IMR-90 (cell line): ENCODE results near the gene BRAP. TPM values are rescaled to one million over a fixed set of nuclear protein-coding genes. Genes with fewer than 3 reads are reported as not detected.

Experiments used
- ATAC-seq: fragments of 200-7000 bp; cut with Tn5 transposase; 2 replicates; pipeline ENCODE4 v1.9.1; 2020; ENCODE audit warnings: low read depth, mild to moderate bottlenecking, moderate library complexity
- BruUV-seq: library from RNA; stranded (reverse); fragments of 400-500 nt; replicated peaks from 2 replicates; lab custom pipeline; 2021; lab: Mats Ljungman, UMichigan
- CTCF ChIA-PET: fragments of 300-600 bp; formaldehyde crosslinking; extraction: SDS; loops from one replicate; lab custom pipeline; 2021; ENCODE audit warnings: antibody characterized with exemption; lab: Yijun Ruan, JAX
- POLR2A ChIA-PET: fragments of 300-600 bp; sonication (Branson Sonifier 250); formaldehyde crosslinking; loops from one replicate; lab custom pipeline; 2022; ENCODE audit warnings: antibody characterized with exemption; ENCODE audit not compliant: unreplicated experiment; lab: Charles Lee
- DNase-seq: peaks from one replicate; pipeline ENCODE4 v3.0.0; 2013
- H2AFZ ChIP-seq: replicated peaks from 2 replicates; pipeline ENCODE3; 2013; ENCODE audit warnings: low read length, mild to moderate bottlenecking; ENCODE audit not compliant: poor library complexity
- H2AK5ac ChIP-seq: 2 replicates; pipeline ENCODE4 v1.6.1; 2013; ENCODE audit warnings: low read depth, low read length, inconsistent platforms
- H2AK9ac ChIP-seq: replicated peaks from 2 replicates; pipeline ENCODE3; 2013; ENCODE audit warnings: mild to moderate bottlenecking, low read depth, low read length, moderate library complexity; ENCODE audit not compliant: poor library complexity
- H2BK120ac ChIP-seq: 2 replicates; pipeline ENCODE4 v1.6.1; 2013; ENCODE audit warnings: low read depth, low read length, inconsistent platforms
- H2BK15ac ChIP-seq: 3 replicates; pipeline ENCODE4 v1.6.1; 2013; ENCODE audit warnings: low read depth, low read length, inconsistent platforms
- H2BK20ac ChIP-seq: 2 replicates; pipeline ENCODE4 v1.6.1; 2013; ENCODE audit warnings: low read depth, mild to moderate bottlenecking, inconsistent platforms, low read length, moderate library complexity
- H2BK5ac ChIP-seq: 2 replicates; pipeline ENCODE4 v1.6.1; 2013; ENCODE audit warnings: mild to moderate bottlenecking, low read depth, low read length, inconsistent platforms; ENCODE audit not compliant: poor library complexity, severe bottlenecking
- H3K14ac ChIP-seq: replicated peaks from 2 replicates; pipeline ENCODE4 v1.6.1; 2013; ENCODE audit warnings: low read depth, low read length, inconsistent platforms
- H3K18ac ChIP-seq: 2 replicates; pipeline ENCODE4 v1.6.1; 2013; ENCODE audit warnings: low read depth, low read length, control low read depth
- H3K23ac ChIP-seq: 2 replicates; pipeline ENCODE4 v1.6.1; 2013; ENCODE audit warnings: low read depth, low read length, inconsistent platforms
- H3K27ac ChIP-seq: 2 replicates; pipeline ENCODE4 v1.5.1; 2013; ENCODE audit warnings: mild to moderate bottlenecking, control low read depth, low read length; ENCODE audit not compliant: insufficient read depth
- H3K27me3 ChIP-seq: 2 replicates; pipeline ENCODE4 v1.6.1; 2013; ENCODE audit warnings: low read length; ENCODE audit not compliant: control insufficient read depth, insufficient read depth
- H3K36me3 ChIP-seq: 2 replicates; pipeline ENCODE4 v1.6.1; 2013; ENCODE audit warnings: low read length, mixed read lengths; ENCODE audit not compliant: control insufficient read depth, insufficient read depth
- H3K4ac ChIP-seq: 2 replicates; pipeline ENCODE4 v1.6.1; 2013; ENCODE audit warnings: low read depth, low read length, inconsistent platforms
- H3K4me1 ChIP-seq: 2 replicates; pipeline ENCODE4 v1.6.1; 2013; ENCODE audit warnings: low read length, mixed read lengths; ENCODE audit not compliant: control insufficient read depth, insufficient read depth
- H3K4me2 ChIP-seq: 2 replicates; pipeline ENCODE4 v1.6.1; 2013; ENCODE audit warnings: low read depth, mild to moderate bottlenecking, control low read depth, low read length, moderate library complexity
- H3K4me3 ChIP-seq: 2 replicates; pipeline ENCODE4 v1.5.1; 2013; ENCODE audit warnings: low read depth, mild to moderate bottlenecking, control low read depth, low read length, moderate library complexity; ENCODE audit not compliant: insufficient read depth
- H3K56ac ChIP-seq: 2 replicates; pipeline ENCODE4 v1.6.1; 2013; ENCODE audit warnings: low read length, inconsistent platforms; ENCODE audit not compliant: insufficient read depth; ENCODE audit errors: extremely low read depth
- H3K79me1 ChIP-seq, 2 experiments: 2 replicates each; pipeline ENCODE4 v1.6.1; 2013; ENCODE audit warnings: low read length in 2 of 2, inconsistent platforms in 1 of 2, low read depth in 1 of 2
- H3K9ac ChIP-seq: 2 replicates; pipeline ENCODE4 v1.6.1; 2013; ENCODE audit warnings: low read depth, low read length, control low read depth
- H3K9me1 ChIP-seq: 2 replicates; pipeline ENCODE4 v1.6.1; 2013; ENCODE audit warnings: low read length, inconsistent platforms; ENCODE audit not compliant: insufficient read depth
- H3K9me3 ChIP-seq: 2 replicates; pipeline ENCODE4 v1.6.1; 2013; ENCODE audit warnings: low read length; ENCODE audit not compliant: control insufficient read depth, insufficient read depth
- H4K20me1 ChIP-seq: 2 replicates; pipeline ENCODE4 v1.6.1; 2013; ENCODE audit warnings: low read length, inconsistent platforms; ENCODE audit not compliant: insufficient read depth
- H4K5ac ChIP-seq: 2 replicates; pipeline ENCODE4 v1.6.1; 2013; ENCODE audit warnings: mild to moderate bottlenecking, low read depth, low read length, control low read depth
- H4K8ac ChIP-seq, 2 experiments: 2 replicates each; pipeline ENCODE4 v1.6.1; 2013; ENCODE audit warnings: low read depth in 2 of 2, low read length in 2 of 2, control low read depth in 1 of 2, inconsistent platforms in 1 of 2
- H4K91ac ChIP-seq: 2 replicates; pipeline ENCODE4 v1.6.1; 2013; ENCODE audit warnings: low read depth, low read length, inconsistent platforms; ENCODE audit not compliant: insufficient read depth
- BHLHE40 ChIP-seq: fragments of 150-350 bp; IDR thresholded peaks from 2 replicates; pipeline ENCODE4 v1.6.1; 2016; ENCODE audit warnings: mild to moderate bottlenecking, low read depth, low read length
- CEBPB ChIP-seq: IDR thresholded peaks from 2 replicates; pipeline ENCODE4 v1.6.1; 2012; ENCODE audit warnings: low read depth, low read length, improper control_type of control experiment
- ELK1 ChIP-seq: fragments of 150-350 bp; IDR thresholded peaks from 2 replicates; pipeline ENCODE4 v1.6.1; 2016; ENCODE audit warnings: low read depth, mild to moderate bottlenecking, low read length, moderate library complexity, borderline replicate concordance
- FOS ChIP-seq: fragments of 150-350 bp; IDR thresholded peaks from 2 replicates; pipeline ENCODE4 v1.6.1; 2016; ENCODE audit warnings: low read depth, low read length
- MAFK ChIP-seq: IDR thresholded peaks from 2 replicates; pipeline ENCODE4 v1.6.1; 2012; ENCODE audit warnings: low read depth, low read length, improper control_type of control experiment
- MAZ ChIP-seq: IDR thresholded peaks from 2 replicates; pipeline ENCODE4 v1.6.1; 2012; ENCODE audit warnings: low read depth, mild to moderate bottlenecking, low read length, improper control_type of control experiment, moderate library complexity, borderline replicate concordance
- MXI1 ChIP-seq: IDR thresholded peaks from 2 replicates; pipeline ENCODE4 v1.6.1; 2012; ENCODE audit warnings: low read depth, mild to moderate bottlenecking, low read length, moderate library complexity, borderline replicate concordance
- NFE2L2 ChIP-seq: fragments of 150-350 bp; IDR thresholded peaks from 2 replicates; pipeline ENCODE4 v1.6.1; 2016; ENCODE audit warnings: low read depth, mild to moderate bottlenecking, low read length
- POLR2A ChIP-seq: IDR thresholded peaks from 2 replicates; pipeline ENCODE4 v1.6.1; 2012; ENCODE audit warnings: mild to moderate bottlenecking, low read depth, low read length
- RAD21 ChIP-seq: IDR thresholded peaks from 2 replicates; pipeline ENCODE4 v1.6.1; 2012; ENCODE audit warnings: low read length, improper control_type of control experiment
- RFX5 ChIP-seq: IDR thresholded peaks from 2 replicates; pipeline ENCODE4 v1.8.0; 2012; ENCODE audit warnings: low read depth, mild to moderate bottlenecking, low read length, moderate library complexity
- USF2 ChIP-seq: fragments of 150-350 bp; IDR thresholded peaks from 2 replicates; pipeline ENCODE4 v1.6.1; 2017; ENCODE audit warnings: mild to moderate bottlenecking, antibody characterized with exemption, low read length, low read depth
- WGBS, 2 experiments: methylation state at CpG; one replicate each; pipeline versions ENCODE4 v1.1.5 to v1.1.7; 2013; ENCODE audit warnings: missing lambda C conversion rate in 2 of 2; ENCODE audit not compliant: insufficient read length in 1 of 2; ENCODE audit errors: extremely low coverage in 2 of 2; 5-methylcytosine and 5-hydroxymethylcytosine counted together
- dilution Hi-C: fragments of 300-500 bp; cut with HindIII; formaldehyde crosslinking; loops from one replicate; pipeline ENCODE4 v1.14.3; 2018; ENCODE audit warnings: low sequenced_read_pairs; ENCODE audit not compliant: unreplicated experiment
- in situ Hi-C: fragments of 300-500 bp; cut with MboI; formaldehyde crosslinking; loops from 3 replicates; pipeline ENCODE4 v1.14.3; 2019; ENCODE audit warnings: low sequenced_read_pairs, inconsistent platforms, mixed read lengths
- intact Hi-C: fragments of 100-400 bp; cut with micrococcal nuclease; formaldehyde crosslinking; loops from 2 replicates; pipeline ENCODE4 v1.10.0; 2022
- polyA plus RNA-seq, 3 experiments: library from polyadenylated mRNA; depleted of rRNA; stranded (reverse); fragments of >200 nt; gene quantifications; 2 replicates each; pipeline ENCODE4 v1.2.3, GENCODE V29; 2012; ENCODE audit warnings: low replicate concordance in 1 of 3
- total RNA-seq: library from RNA; depleted of rRNA; stranded (reverse); fragments of >200 nt; gene quantifications from 2 replicates; pipeline ENCODE4 v1.2.3, GENCODE V29; 2012

BRAP gene
- total and polyA plus RNA-seq, 2 of the 4 experiments (the other 2 are of a cell fraction): 10.3 to 17.2 TPM

- peak overlapping the region; percentile 98 for H3K4me2 ChIP-seq
- POLR2A ChIA-PET: no interaction called here
- no peak overlapping the region; the same call in 2 of the 3 replicates for H2BK15ac ChIP-seq
- H2AK5ac ChIP-seq: peak overlapping the region; percentile 60
- H3K14ac ChIP-seq: peak overlapping the region; percentile 85
- H3K18ac ChIP-seq: peak overlapping the region; percentile 88
- no peaks in the 10 kb centered on the region for H3K36me3 ChIP-seq
- intact Hi-C loops: loop anchor here (1.0 to 10.0 kb wide), 4 partner anchors 29 to 132 kb away; no protein-coding TSS in a partner anchor
- peak overlapping the region; percentile 97 for H3K56ac ChIP-seq
- peak overlapping the region; percentile 65 for H3K4me3 ChIP-seq
- CTCF ChIA-PET: no interaction called here
- H2AFZ ChIP-seq: peak overlapping the region; percentile 98
- dilution Hi-C loops: no loop called here
- H4K20me1 ChIP-seq: peaks cover 37% of the 10 kb centered on the region
- peak overlapping the region; percentile 98; the same call in 1 of the 2 replicates for H3K23ac ChIP-seq
- in situ Hi-C loops: no loop called here
- peak overlapping the region; percentile 95 for H3K9ac ChIP-seq
- WGBS, 2 experiments: 3% methylated on average over 22 of the region's 56 CpGs; no CpG with 5 or more reads in 1 of the 2 experiments
- TF ChIP-seq MAFK (no peak), MAZ (peak; percentile 83; the same call in 1 of the 2 replicates), RFX5 (no peak), CEBPB (no peak), RAD21 (no peak; the same call in 1 of the 2 replicates), NFE2L2 (no peak), POLR2A (peak; percentile 84), USF2 (peak; percentile 90), MXI1 (peak; percentile 78; the same call in 1 of the 2 replicates), FOS (0 out of 2 replicates have a peak, but pooled peaks have one; percentile 12), ELK1 (0 out of 2 replicates have a peak, but pooled peaks have one; percentile 4), BHLHE40 (peak; percentile 98)
- H3K27ac ChIP-seq: peak overlapping the region; percentile 98
- H4K8ac ChIP-seq: peak overlapping the region; percentile 98
- H3K4ac ChIP-seq: peak overlapping the region; percentile 97
- peak; percentile 89 for ATAC-seq
- BruUV-seq: TSS peak; percentile 46
- H2BK5ac ChIP-seq: peak overlapping the region; percentile 100
- peak overlapping the region; percentile 94 for H2BK120ac ChIP-seq
- no peaks in the 10 kb centered on the region for H3K4me1 ChIP-seq
- H3K9me1 ChIP-seq: no peaks in the 10 kb centered on the region
- H4K91ac ChIP-seq: peak overlapping the region; percentile 96
- H2AK9ac ChIP-seq: peak overlapping the region; percentile 98
- no peaks in the 10 kb centered on the region for H3K27me3 ChIP-seq
- H2BK20ac ChIP-seq: no peak overlapping the region
- no peaks in the 10 kb centered on the region for H3K9me3 ChIP-seq
- H4K5ac ChIP-seq: peak overlapping the region; percentile 87
- DNase-seq: peak; percentile 95
- peaks cover 9 to 16% of the 10 kb centered on the region in 2 experiments; a peak in 1 of 4 replicates for H3K79me1 ChIP-seq
These were observed 86.1 kb downstream of the BRAP start for GRCh38 chr12:111599453-111600204.
